ENCODE measurements around the gene PCLAF. TPM values are rescaled to one million over a fixed set of nuclear protein-coding genes. Genes with fewer than 3 reads are reported as not detected.

The PCLAF gene
- total and polyA plus RNA-seq, 2 of the 13 experiments (the other 11 are each of a cell fraction or from before 2014, with no cell fraction given): 98.6 to 98.9 TPM

- TF ChIP-seq, protein P1, sequence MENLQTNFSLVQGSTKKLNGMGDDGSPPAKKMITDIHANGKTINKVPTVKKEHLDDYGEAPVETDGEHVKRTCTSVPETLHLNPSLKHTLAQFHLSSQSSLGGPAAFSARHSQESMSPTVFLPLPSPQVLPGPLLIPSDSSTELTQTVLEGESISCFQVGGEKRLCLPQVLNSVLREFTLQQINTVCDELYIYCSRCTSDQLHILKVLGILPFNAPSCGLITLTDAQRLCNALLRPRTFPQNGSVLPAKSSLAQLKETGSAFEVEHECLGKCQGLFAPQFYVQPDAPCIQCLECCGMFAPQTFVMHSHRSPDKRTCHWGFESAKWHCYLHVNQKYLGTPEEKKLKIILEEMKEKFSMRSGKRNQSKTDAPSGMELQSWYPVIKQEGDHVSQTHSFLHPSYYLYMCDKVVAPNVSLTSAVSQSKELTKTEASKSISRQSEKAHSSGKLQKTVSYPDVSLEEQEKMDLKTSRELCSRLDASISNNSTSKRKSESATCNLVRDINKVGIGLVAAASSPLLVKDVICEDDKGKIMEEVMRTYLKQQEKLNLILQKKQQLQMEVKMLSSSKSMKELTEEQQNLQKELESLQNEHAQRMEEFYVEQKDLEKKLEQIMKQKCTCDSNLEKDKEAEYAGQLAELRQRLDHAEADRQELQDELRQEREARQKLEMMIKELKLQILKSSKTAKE (CRISPR knock-in tag; IDR thresholded peaks at IDR 0.05; ENCODE audit: borderline replicate concordance): no peak
- peak; percentile 37; the same call in 1 of the 2 replicates for TF ChIP-seq MAX (IDR thresholded peaks at IDR 0.05)
- TF ChIP-seq CHD2 (IDR thresholded peaks at IDR 0.05; ENCODE audit: low read depth, low read length): peak; percentile 62; the same call in 1 of the 2 replicates
- TF ChIP-seq TAF1 (CRISPR knock-in tag; IDR thresholded peaks at IDR 0.05): peak; percentile 59; the same call in 1 of the 2 replicates
- peak; percentile 67; the same call in 1 of the 2 replicates for TF ChIP-seq MYC (CRISPR knock-in tag; IDR thresholded peaks at IDR 0.05; ENCODE audit: borderline replicate concordance)
- no peak for TF ChIP-seq CREB3 (CRISPR knock-in tag; IDR thresholded peaks at IDR 0.05)
- TF ChIP-seq TEAD2 (CRISPR knock-in tag; IDR thresholded peaks at IDR 0.05): no peak
- no peak for TF ChIP-seq MTF1 (CRISPR knock-in tag; IDR thresholded peaks at IDR 0.05)
- TF ChIP-seq ZNF652 (CRISPR knock-in tag; IDR thresholded peaks at IDR 0.05; ENCODE audit: borderline replicate concordance, low read depth): no peak
- peak; percentile 60; the same call in 1 of the 2 replicates for TF ChIP-seq ISX (CRISPR knock-in tag; conservative IDR thresholded peaks at IDR 0.05)
- no peak; the same call in 1 of the 2 replicates for TF ChIP-seq HOXD1 (CRISPR knock-in tag; IDR thresholded peaks at IDR 0.05)
- peak; percentile 84; the same call in 1 of the 2 replicates for TF ChIP-seq GATAD1 (CRISPR knock-in tag; IDR thresholded peaks at IDR 0.05)
- TF ChIP-seq ZNF761 (CRISPR knock-in tag; conservative IDR thresholded peaks at IDR 0.05): no peak
- TF ChIP-seq ZNF878 (CRISPR knock-in tag; IDR thresholded peaks at IDR 0.05): 0 out of 2 replicates have a peak, but pooled peaks have one; percentile 34
- no peak for TF ChIP-seq SRSF9 (IDR thresholded peaks at IDR 0.05; ENCODE audit: borderline replicate concordance, insufficient read depth, low read depth, low read length, poor library complexity, severe bottlenecking)
- TF ChIP-seq HNF4A (CRISPR knock-in tag; IDR thresholded peaks at IDR 0.05): no peak
- peak; percentile 27; the same call in 1 of the 2 replicates for TF ChIP-seq KDM2A (CRISPR knock-in tag; IDR thresholded peaks at IDR 0.05; ENCODE audit: borderline replicate concordance, low read depth)
- TF ChIP-seq SALL1 (CRISPR knock-in tag; IDR thresholded peaks at IDR 0.05): peak; percentile 73
- TF ChIP-seq PAWR (CRISPR knock-in tag; IDR thresholded peaks at IDR 0.05; ENCODE audit: borderline replicate concordance): no peak
- TF ChIP-seq, protein P2, sequence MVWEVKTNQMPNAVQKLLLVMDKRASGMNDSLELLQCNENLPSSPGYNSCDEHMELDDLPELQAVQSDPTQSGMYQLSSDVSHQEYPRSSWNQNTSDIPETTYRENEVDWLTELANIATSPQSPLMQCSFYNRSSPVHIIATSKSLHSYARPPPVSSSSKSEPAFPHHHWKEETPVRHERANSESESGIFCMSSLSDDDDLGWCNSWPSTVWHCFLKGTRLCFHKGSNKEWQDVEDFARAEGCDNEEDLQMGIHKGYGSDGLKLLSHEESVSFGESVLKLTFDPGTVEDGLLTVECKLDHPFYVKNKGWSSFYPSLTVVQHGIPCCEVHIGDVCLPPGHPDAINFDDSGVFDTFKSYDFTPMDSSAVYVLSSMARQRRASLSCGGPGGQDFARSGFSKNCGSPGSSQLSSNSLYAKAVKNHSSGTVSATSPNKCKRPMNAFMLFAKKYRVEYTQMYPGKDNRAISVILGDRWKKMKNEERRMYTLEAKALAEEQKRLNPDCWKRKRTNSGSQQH (CRISPR knock-in tag; IDR thresholded peaks at IDR 0.05; ENCODE audit: low read depth): peak; percentile 82
- no peak for TF ChIP-seq SRSF4 (IDR thresholded peaks at IDR 0.05; ENCODE audit: low read depth, low read length, poor library complexity, severe bottlenecking)
- TF ChIP-seq NAIF1 (CRISPR knock-in tag; IDR thresholded peaks at IDR 0.05; ENCODE audit: borderline replicate concordance): no peak
- no peak for TF ChIP-seq KAT2B (IDR thresholded peaks at IDR 0.05; ENCODE audit: borderline replicate concordance, low read depth, low read length)
- TF ChIP-seq GTF2F1 (IDR thresholded peaks at IDR 0.05; ENCODE audit: low read length): peak; percentile 30; the same call in 1 of the 2 replicates
- TF ChIP-seq CCDC6 (CRISPR knock-in tag; IDR thresholded peaks at IDR 0.05): 0 out of 2 replicates have a peak, but pooled peaks have one; percentile 50
- TF ChIP-seq ZNF777 (CRISPR knock-in tag; IDR thresholded peaks at IDR 0.05): peak; percentile 36; the same call in 1 of the 2 replicates
Measured at GRCh38 chr15:64381000-64381751, at the start of gene PCLAF (continued).

All from HepG2 (cell line).